ENCODE measurements around the gene BANP.
"Not testable (repeated sequence)": the region's sequence is repeated elsewhere in the genome, so short reads cannot be mapped to it uniquely, and the experiment has no call there.

BANP gene

GRCh38 chr16:87926246-87927194 lies 24.7 kb upstream of the BANP start:
- DNase-seq (ENCODE audit: low spot score): no peak

GRCh38 chr16:87927195-87927562 lies 24.1 kb upstream of the BANP start:
- DNase-seq (ENCODE audit: low spot score): no peak

- no peak for DNase-seq (ENCODE audit: low spot score)
These were observed 21.2 kb upstream of the BANP start for GRCh38 chr16:87929986-87930385.

- no peak for DNase-seq (ENCODE audit: low spot score)
These were observed 20.8 kb upstream of the BANP start for GRCh38 chr16:87930456-87930855.

- DNase-seq (ENCODE audit: low spot score): no peak
These were observed 19.7 kb upstream of the BANP start for GRCh38 chr16:87931504-87931903.

DNA sequence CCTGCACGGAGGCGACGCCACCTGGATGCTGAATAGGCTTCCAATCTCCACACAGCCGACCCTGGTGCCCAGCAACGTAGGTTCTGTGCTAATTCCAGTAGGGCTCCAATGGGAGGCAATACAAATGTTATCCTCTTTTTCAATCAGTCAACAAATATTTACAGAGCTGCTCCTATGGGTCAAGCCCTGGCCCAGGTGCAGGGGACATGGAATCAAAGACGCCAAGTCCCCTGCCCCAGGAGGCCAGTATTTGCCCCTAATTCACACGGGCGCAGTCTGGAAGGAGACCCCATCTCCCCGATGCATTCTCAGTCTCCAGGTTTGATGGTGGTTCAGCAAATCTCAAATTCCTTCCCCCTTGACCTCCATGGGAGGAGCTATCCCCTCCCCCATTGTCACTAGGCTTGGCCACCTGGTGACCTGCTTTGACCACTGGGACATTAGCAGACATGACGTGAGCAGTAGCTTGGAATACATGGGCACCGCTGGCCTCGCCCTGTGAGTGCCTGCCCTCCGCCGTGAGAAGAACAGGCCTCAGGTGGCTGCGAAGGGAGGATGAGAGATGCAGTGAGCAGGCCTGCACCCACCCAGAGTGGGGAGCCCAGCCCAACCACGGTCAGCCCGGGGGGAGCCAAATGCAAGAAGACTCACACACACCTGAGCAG lies 18.6 kb upstream of the BANP start:
- DNase-seq (ENCODE audit: low spot score): not testable (repeated sequence)

GRCh38 chr16:87933140-87933495 lies 18.1 kb upstream of the BANP start:
- DNase-seq (ENCODE audit: low spot score): no peak

GRCh38 chr16:87934752-87935425 lies 16.3 kb upstream of the BANP start:
- not testable (repeated sequence) for DNase-seq (ENCODE audit: low spot score)

GRCh38 chr16:87936016-87936374 lies 15.2 kb upstream of the BANP start:
- not testable (repeated sequence) for DNase-seq (ENCODE audit: low spot score)

- DNase-seq (ENCODE audit: low spot score): no peak
These were observed 14.6 kb upstream of the BANP start, which contains the start of gene CA5A for GRCh38 chr16:87936375-87937230. Gene CA5A (minus strand): TSS chr16:87936529. CDS start chr16:87936450, 79 bp downstream.

DNA sequence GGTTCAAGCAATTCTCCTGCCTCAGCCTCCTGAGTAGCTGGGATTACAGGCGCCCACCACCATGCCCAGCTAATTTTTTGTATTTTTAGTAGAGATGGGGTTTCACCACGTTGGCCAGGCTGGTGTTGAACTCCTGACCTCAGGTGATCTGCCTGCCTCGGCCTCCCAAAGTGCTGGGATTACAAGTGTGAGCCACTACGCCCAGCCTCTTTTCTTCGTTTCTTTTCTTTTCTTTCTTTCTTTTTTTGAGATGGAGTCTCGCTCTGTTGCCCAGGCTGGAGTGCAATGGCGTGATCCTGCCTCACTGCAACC lies 14.0 kb upstream of the BANP start:
- not testable (repeated sequence) for DNase-seq (ENCODE audit: low spot score)

GRCh38 chr16:87938412-87938949 lies 12.8 kb upstream of the BANP start:
- no peak for DNase-seq (ENCODE audit: low spot score)

DNA sequence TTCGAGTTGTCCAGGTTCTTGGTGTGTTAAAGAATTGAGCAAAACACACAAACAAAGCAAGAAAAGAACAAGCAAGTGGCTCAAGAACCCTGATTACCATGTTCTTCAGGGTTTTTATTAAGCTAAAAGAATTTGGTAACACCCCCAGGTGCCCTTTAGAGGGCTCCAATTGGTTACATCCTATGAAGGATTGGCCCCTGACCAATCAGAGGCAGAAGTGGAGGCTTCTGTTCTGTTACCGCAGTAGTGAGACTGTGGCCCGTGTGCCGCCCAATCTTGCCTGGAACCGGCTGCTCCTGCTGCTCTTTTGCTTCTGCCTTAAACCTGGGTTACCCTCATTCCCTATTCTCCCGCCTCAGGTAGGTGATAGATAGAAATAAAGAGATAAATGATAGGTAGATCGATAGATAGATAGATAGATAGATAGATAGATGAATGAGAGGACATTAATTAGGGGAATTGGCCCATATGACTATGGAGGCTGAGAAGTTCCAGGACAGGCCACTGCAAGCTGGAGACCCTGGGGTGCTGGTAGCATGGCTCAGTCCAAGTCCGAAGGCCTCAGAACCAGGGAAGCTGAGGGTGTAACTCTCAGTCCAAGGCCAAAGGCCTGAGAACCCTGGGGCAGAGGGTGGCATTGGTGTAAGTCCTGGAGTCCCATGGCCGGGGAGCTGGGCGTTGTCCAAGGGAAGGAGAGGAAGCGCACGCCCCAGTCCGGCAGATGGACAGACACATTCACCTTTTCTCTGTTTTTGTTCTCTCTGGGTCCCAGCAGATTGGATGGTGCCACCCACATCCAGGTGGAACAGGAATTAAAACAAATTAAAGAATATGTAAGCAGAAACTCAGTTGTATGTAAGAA lies 11.4 kb upstream of the BANP start:
- no peak for DNase-seq (ENCODE audit: low spot score)

- DNase-seq (ENCODE audit: low spot score): no peak
These were observed 8.6 kb upstream of the BANP start for GRCh38 chr16:87942680-87943079.

- no peak for DNase-seq (ENCODE audit: low spot score)
These were observed 5.7 kb upstream of the BANP start for GRCh38 chr16:87945351-87946042.

DNA sequence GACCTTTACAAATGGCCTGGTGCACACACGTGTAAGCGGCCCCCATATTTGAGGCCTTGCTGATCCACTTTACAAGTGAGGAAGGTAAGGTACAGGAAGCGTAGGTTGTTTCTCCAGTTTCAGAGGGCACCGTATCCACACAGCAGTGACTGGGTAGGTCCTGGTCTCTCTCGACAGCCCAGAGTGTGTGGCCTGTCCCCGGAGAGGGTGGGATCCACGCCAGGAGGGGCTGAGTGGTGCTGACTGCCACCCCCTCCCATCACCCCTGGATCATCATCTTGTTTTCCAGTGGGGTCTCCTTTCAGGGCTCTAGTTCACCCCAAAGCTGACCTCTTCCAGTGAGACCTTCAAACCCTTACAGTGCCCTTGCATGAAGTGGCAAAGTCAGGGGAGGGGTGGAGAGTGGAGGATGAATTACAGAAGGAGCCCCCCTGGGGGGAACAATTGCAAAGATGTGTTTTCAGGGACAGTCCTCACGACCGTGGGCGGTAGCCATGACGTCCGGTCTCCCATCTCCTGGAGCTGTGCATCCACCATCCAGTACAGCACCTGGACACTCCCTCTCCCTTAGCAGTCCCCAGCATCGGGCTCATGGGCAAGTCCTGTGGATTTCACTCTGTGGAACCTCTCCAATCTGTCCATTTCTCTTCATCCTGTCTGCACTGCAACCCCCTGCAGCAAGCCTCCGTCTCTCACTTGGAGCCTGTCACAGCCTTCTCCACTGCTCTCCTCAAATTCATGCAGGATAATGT lies 4.5 kb upstream of the BANP start:
- no peak for DNase-seq (ENCODE audit: low spot score)

GRCh38 chr16:87947356-87948118 lies 3.7 kb upstream of the BANP start:
- DNase-seq (ENCODE audit: low spot score): no peak

GRCh38 chr16:87948119-87948545 lies 3.1 kb upstream of the BANP start:
- DNase-seq (ENCODE audit: low spot score): no peak

GRCh38 chr16:87948735-87949070 lies 2.5 kb upstream of the BANP start:
- DNase-seq (ENCODE audit: low spot score): no peak

Measured in kidney capillary endothelial cell (primary cell).